Adrenal gland (tissue), 12 donors: ENCODE data around the gene ZDHHC14. TPM values are rescaled to one million over a fixed set of nuclear protein-coding genes. Genes with fewer than 3 reads are reported as not detected.

ENCODE experiments used
- DNase-seq, 7 donors: peaks; one replicate each; pipeline ENCODE4 v3.0.0-alpha.2; 2019 to 2020
- H3K27ac ChIP-seq, 5 donors: fragments of 200-600 bp; sonication (generic) in 4 of 5; 1 replicate in 3 of 5; 2 replicates in 2 of 5; pipeline versions ENCODE4 v1.5.1 to v1.8.0; 2016 to 2020; ENCODE audit warnings: mild to moderate bottlenecking in 1 of 5
- H3K27me3 ChIP-seq: fragments of 200-600 bp; 2 replicates; pipeline ENCODE4 v1.8.0; 2021
- H3K36me3 ChIP-seq, 2 donors: fragments of 200-600 bp; replicated peaks in 1 of 2; 1 replicate in 1 of 2; 2 replicates in 1 of 2; pipeline versions ENCODE4 v1.5.1 to v1.8.0; 2018 to 2022
- H3K4me1 ChIP-seq, 2 donors: fragments of 200-600 bp; replicated peaks in 1 of 2; 1 replicate in 1 of 2; 2 replicates in 1 of 2; pipeline versions ENCODE4 v1.5.1 to v1.8.0; 2018 to 2021
- H3K4me3 ChIP-seq, 4 donors: fragments of 200-600 bp; sonication (generic) in 3 of 4; one replicate each; pipeline ENCODE4 v1.5.1; 2016 to 2018
- H3K9me3 ChIP-seq, 3 donors: fragments of 200-600 bp; sonication (generic) in 1 of 3; replicated peaks in 1 of 3; 1 replicate in 2 of 3; 2 replicates in 1 of 3; pipeline versions ENCODE4 v1.5.1 to v1.8.0; 2016 to 2021
- POLR2A ChIP-seq, 2 donors: fragments of 450-650 bp; IDR thresholded peaks; one replicate each; pipeline ENCODE4 v1.6.1; 2017; ENCODE audit warnings: antibody characterized with exemption in 2 of 2, mild to moderate bottlenecking in 2 of 2, moderate library complexity in 1 of 2
- WGBS, 4 donors: extraction: QIAGEN DNeasy Blood & Tissue Kit in 2 of 4; methylation state at CpG; one replicate each; pipeline versions ENCODE4 v1.1.5 to v1.1.7; 2013 to 2017; 5-methylcytosine and 5-hydroxymethylcytosine counted together
- intact Hi-C, 2 donors: fragments of 100-400 bp; cut with DNase I; formaldehyde crosslinking; loops; one replicate each; pipeline versions ENCODE4 v1.14.1 to v1.15.0; 2022 to 2023
- polyA plus RNA-seq, 3 donors: library from polyadenylated mRNA; stranded (reverse); fragments of 200-250 nt in 2 of 3; fragments of 350-450 nt in 1 of 3; fragmentation: Illumina TruSeq in 1 of 3; extraction: RNeasy Lipid Tissue Mini Kit (QIAGEN cat#74804) in 1 of 3; gene quantifications; one replicate each; pipeline ENCODE4 v1.2.3, GENCODE V29; 2013 to 2014
- total RNA-seq, 9 donors: library from RNA; depleted of rRNA in 4 of 9; stranded (reverse); fragments of >200 nt in 4 of 9; fragments of 120-200 nt in 1 of 9; fragmentation: NEBNext Ultra II Directional in 1 of 9; extraction: Animal tissue kit (Norgen Biotek cat#: 25700) in 1 of 9; gene quantifications; one replicate each; pipeline versions ENCODE4 v1.1.0 to v1.2.4, GENCODE V29; 2013 to 2023
- TF ChIP-seq, protein P1 (sequence below), 6 experiments: fragments of 450-650 bp in 4 of 6; fragments of 200-600 bp in 2 of 6; sonication (generic) in 1 of 6; IDR thresholded peaks; 1 replicate in 5 of 6; 2 replicates in 1 of 6; pipeline versions ENCODE4 v1.5.1 to v1.8.0; 2016 to 2021; ENCODE audit warnings: antibody characterized with exemption in 6 of 6, mild to moderate bottlenecking in 2 of 6, moderate library complexity in 1 of 6
- donor health status: healthy with polysubstance abuse.
- donor health status: Bipolar disorder and iron deficiency.
- donor health status: DM: yes; HTN: yes; CAD: no.
- donor health status: DM: no; HTN: no; CAD: no.
- donor health status: DM: no; HTN: no; CAD: no.
- donor health status: DM: yes; HTN: yes; CAD: no.

Gene ZDHHC14
- total and polyA plus RNA-seq, 12 donors, result 3.8 to 14.3 (median 8.8) TPM

DNA sequence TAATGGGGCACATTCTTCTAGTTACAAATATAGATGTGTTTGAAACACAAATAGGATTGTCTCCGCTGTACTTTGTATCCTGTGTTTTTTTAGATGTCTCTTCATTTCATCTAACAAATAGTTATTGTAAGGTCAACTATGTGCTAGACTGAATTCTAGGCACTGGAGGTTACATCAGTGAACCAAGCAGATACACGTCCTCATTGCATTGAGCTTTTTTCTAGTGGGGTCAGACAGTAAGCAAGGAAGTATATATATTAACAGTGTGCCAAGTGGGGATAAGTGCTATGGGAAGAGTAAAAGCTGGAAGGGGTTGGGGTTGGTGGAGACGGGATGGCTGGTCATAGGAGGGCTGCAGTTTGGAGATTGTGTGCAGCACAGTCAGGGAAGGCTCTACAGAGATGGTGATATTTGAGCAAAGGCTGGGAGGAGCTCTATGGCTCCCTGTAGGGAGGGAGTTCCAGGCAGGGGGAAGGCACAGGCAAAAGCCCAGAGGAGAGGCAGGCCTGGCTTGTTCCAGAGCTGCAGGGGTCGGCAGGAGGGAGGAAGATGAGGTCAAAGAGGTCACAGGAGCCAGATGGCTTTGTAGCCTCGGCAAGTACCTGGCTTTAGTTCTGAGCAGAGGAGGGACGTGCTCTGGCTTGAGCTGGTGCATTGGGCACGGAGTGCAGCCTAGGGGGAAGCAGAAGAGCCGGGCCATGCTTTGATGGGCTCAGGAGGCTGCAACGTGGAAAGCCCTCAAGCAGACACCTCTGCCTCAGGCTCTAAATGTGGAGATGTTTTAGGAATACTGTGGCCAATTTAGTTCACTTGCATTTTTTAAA, 152.3 kb downstream of the ZDHHC14 start:
- intact Hi-C loops, result no loop called here
- no peaks in the 10 kb centered on the region for H3K36me3 ChIP-seq
- no peaks in the 10 kb centered on the region for H3K27me3 ChIP-seq
- peaks cover 16 to 25% of the 10 kb centered on the region in 2 donors for H3K4me1 ChIP-seq
- DNase-seq, result no peak
- no peak overlapping the region for H3K4me3 ChIP-seq
- H3K27ac ChIP-seq, result no peak overlapping the region
- TF ChIP-seq POLR2A (IDR thresholded peaks at IDR 0.05), result no peak
- TF ChIP-seq, protein P1, sequence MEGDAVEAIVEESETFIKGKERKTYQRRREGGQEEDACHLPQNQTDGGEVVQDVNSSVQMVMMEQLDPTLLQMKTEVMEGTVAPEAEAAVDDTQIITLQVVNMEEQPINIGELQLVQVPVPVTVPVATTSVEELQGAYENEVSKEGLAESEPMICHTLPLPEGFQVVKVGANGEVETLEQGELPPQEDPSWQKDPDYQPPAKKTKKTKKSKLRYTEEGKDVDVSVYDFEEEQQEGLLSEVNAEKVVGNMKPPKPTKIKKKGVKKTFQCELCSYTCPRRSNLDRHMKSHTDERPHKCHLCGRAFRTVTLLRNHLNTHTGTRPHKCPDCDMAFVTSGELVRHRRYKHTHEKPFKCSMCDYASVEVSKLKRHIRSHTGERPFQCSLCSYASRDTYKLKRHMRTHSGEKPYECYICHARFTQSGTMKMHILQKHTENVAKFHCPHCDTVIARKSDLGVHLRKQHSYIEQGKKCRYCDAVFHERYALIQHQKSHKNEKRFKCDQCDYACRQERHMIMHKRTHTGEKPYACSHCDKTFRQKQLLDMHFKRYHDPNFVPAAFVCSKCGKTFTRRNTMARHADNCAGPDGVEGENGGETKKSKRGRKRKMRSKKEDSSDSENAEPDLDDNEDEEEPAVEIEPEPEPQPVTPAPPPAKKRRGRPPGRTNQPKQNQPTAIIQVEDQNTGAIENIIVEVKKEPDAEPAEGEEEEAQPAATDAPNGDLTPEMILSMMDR (IDR thresholded peaks at IDR 0.05), result no peak
- WGBS, 4 donors, result 77 to 89% (median 83%) methylated on average over 8 to 9 of the region's 9 CpGs
- H3K9me3 ChIP-seq, result no peaks in the 10 kb centered on the region

DNA sequence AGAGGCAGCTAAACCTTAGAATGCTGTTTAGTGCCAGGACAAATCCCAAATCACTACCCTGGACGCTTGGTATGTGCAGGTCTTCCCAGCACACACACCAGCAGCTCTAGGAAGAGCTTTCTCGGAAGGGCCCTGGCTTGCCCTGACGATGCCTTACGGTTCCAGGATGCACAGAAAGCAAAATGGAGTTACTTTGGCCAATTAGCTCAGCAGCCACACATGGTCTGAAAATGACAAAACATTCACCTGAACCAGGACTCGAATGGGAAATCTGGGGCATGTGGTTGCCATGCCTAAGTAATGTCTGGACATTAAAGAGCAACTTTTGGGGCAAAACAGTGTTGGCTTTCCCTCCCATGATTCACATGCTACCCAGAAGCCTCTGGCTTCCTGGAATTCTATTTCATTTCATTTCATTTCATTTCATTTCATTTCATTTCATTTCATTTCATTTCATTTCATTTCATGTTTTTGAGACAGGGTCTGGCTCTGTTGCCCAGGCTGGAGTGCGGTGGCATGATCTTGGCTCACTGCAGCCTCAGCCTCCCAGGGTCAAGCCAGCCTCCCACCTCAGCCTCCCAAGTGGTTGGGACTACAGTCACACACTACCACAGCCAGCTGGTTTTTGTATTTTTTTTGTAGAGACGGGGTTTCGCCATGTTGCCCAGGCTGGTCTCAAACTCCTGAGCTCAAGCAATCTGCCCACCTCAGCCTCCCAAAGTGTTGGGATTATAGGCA, 153.3 kb downstream of the ZDHHC14 start:
- no peaks in the 10 kb centered on the region for H3K27me3 ChIP-seq
- H3K4me3 ChIP-seq, result no peak overlapping the region
- DNase-seq, result peak in 1 of 7 donors; percentile 9
- intact Hi-C loops, result no loop called here
- peaks cover 16 to 25% of the 10 kb centered on the region in 2 donors for H3K4me1 ChIP-seq
- H3K27ac ChIP-seq, result no peak overlapping the region
- no peaks in the 10 kb centered on the region for H3K9me3 ChIP-seq
- 95 to 100% (median 97%) methylated on average over 8 of the region's 8 CpGs for WGBS, 4 donors
- no peak for TF ChIP-seq POLR2A (IDR thresholded peaks at IDR 0.05)
- H3K36me3 ChIP-seq, result no peaks in the 10 kb centered on the region

DNA sequence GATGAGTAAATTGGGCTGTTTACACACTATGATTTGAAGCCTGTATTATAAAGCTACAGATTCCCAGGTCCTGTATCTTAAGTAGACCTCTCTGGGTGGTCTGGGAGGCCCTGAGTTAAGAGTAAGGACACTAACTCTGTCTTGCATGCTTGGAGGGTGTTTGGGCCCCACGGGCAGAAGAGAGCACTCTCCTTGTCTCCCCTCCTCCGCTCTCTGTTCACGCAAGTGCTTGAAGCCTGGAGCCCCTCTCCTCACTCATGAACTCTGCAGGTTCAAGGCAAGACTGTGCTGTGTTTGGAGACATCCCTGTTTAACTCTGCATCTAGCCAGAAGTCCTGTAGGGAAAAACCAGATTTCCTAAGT, 154.0 kb downstream of the ZDHHC14 start:
- Histone ChIP-seq H3K9me3 (no peaks in the 10 kb centered on the region), H3K27ac (peak overlapping the region in 2 of 5 donors; percentile 55 to 67), H3K4me1 (peaks cover 16 to 25% of the 10 kb centered on the region in 2 donors), H3K4me3 (no peak overlapping the region), H3K36me3 (no peaks in the 10 kb centered on the region), H3K27me3 (no peaks in the 10 kb centered on the region)
- 73 to 100% (median 81%) methylated on average over 3 of the region's 3 CpGs for WGBS, 4 donors
- peak in 1 of 7 donors; percentile 44 for DNase-seq
- no peak for TF ChIP-seq POLR2A (IDR thresholded peaks at IDR 0.05)
- TF ChIP-seq, protein P1 (IDR thresholded peaks at IDR 0.05), result no peak
- intact Hi-C loops, result no loop called here

DNA sequence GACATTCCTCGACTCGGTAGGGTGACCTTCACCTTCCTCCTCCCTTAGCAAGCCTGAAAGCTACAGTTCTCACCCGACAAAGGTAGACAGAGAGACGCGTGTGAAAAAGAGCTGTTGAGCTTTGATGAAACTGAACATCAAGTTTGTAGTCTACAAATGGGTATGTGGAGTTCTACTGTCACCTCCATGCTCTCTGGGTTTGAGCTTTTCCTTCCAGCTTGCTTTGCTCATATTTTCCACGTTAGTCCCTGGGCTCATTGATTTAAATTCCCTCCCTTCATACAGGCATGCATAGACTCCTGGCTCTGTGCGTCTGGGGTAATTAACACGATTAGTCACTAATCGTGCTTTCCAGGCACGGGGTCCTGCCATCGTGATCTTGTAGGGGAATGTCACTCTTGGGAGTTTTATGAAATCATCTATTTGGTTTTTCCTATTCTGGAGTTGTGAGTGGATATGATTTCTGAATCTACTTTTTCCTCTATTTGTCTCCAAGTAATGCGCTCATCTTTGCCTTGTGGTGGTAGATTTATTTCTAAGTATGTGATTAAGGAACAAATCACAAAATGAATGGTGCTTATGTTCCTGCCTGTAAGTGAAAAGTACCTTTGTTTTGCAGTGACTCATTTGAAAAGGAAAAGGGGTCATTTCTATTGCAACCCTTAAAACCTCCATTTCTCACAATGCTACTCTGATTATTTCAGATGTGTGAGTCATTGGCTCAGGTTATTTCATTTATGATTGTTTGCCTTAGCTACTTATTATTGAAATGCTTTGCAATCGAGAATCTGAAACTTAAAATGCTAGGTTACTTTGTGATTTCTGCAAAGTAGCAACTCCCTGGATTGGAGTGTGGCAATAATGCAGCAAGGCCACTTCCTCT, 154.6 kb downstream of the ZDHHC14 start:
- H3K27ac ChIP-seq, result peak overlapping the region in 3 of 5 donors; percentile 11 to 67 (median 55)
- peak in 2 of 7 donors; percentile 18 to 44 for DNase-seq
- 46 to 52% (median 49%) methylated on average over 13 of the region's 13 CpGs for WGBS, 4 donors
- intact Hi-C loops, result no loop called here
- H3K36me3 ChIP-seq, result no peaks in the 10 kb centered on the region
- no peaks in the 10 kb centered on the region for H3K27me3 ChIP-seq
- no peak overlapping the region for H3K4me3 ChIP-seq
- peaks cover 16 to 25% of the 10 kb centered on the region in 2 donors for H3K4me1 ChIP-seq
- TF ChIP-seq POLR2A (IDR thresholded peaks at IDR 0.05), result no peak
- TF ChIP-seq, protein P1 (IDR thresholded peaks at IDR 0.05), result no peak
- H3K9me3 ChIP-seq, result no peaks in the 10 kb centered on the region
